Osteocyte (in vitro differentiated cells): ENCODE results near the gene SAP30BP. TPM values are rescaled to one million over a fixed set of nuclear protein-coding genes. Genes with fewer than 3 reads are reported as not detected.
A peak's percentile ranks its signal among the peaks of the same experiment; 100 is the strongest.

Experiments
- DNase-seq: peaks from one replicate; pipeline ENCODE4 v3.0.0; 2021; ENCODE audit warnings: mixed read lengths; ENCODE audit not compliant: unreplicated experiment; ENCODE audit errors: extremely low spot score
- H3K27ac Mint-ChIP-seq: one replicate; pipeline ENCODE4 v1.8.0; 2021; ENCODE audit warnings: mild to moderate bottlenecking, mixed read lengths; ENCODE audit not compliant: unreplicated experiment
- H3K27me3 Mint-ChIP-seq: one replicate; pipeline ENCODE4 v1.8.0; 2021; ENCODE audit warnings: mixed read lengths; ENCODE audit not compliant: unreplicated experiment
- H3K36me3 Mint-ChIP-seq: one replicate; pipeline ENCODE4 v1.8.0; 2021; ENCODE audit warnings: mixed read lengths; ENCODE audit not compliant: unreplicated experiment
- H3K4me1 Mint-ChIP-seq: one replicate; pipeline ENCODE4 v1.8.0; 2021; ENCODE audit warnings: mixed read lengths; ENCODE audit not compliant: unreplicated experiment
- H3K4me3 Mint-ChIP-seq: one replicate; pipeline ENCODE4 v1.8.0; 2021; ENCODE audit warnings: mild to moderate bottlenecking, moderate library complexity, mixed read lengths; ENCODE audit not compliant: unreplicated experiment
- H3K9me3 Mint-ChIP-seq: one replicate; pipeline ENCODE4 v1.8.0; 2021; ENCODE audit warnings: mixed read lengths; ENCODE audit not compliant: unreplicated experiment
- CTCF ChIP-seq: fragments of 200-600 bp; sonication (generic); IDR thresholded peaks from 2 replicates; pipeline ENCODE4 v1.5.0; 2021; ENCODE audit warnings: antibody characterized with exemption, mild to moderate bottlenecking, moderate library complexity
- total RNA-seq: library from RNA; stranded (reverse); gene quantifications from 2 replicates; pipeline ENCODE4 v1.2.1, GENCODE V29; 2021

The SAP30BP gene
- total RNA-seq, 1 donor from 2014 or later: 103 TPM

- Mint-ChIP-seq H3K27ac (no peak overlapping the region), H3K36me3 (peaks cover 50% of the 10 kb centered on the region), H3K9me3 (no peaks in the 10 kb centered on the region), H3K27me3 (no peaks in the 10 kb centered on the region), H3K4me1 (peaks cover 8% of the 10 kb centered on the region), H3K4me3 (no peak overlapping the region)
- TF ChIP-seq CTCF: no peak
- DNase-seq: no peak
Measured at GRCh38 chr17:75730065-75730464, 62.9 kb downstream of the SAP30BP start.

- H3K9me3 Mint-ChIP-seq: no peaks in the 10 kb centered on the region
- H3K27ac Mint-ChIP-seq: no peak overlapping the region
- no peaks in the 10 kb centered on the region for H3K27me3 Mint-ChIP-seq
- H3K36me3 Mint-ChIP-seq: peaks cover 57% of the 10 kb centered on the region
- no peak for TF ChIP-seq CTCF
- H3K4me3 Mint-ChIP-seq: no peak overlapping the region
- no peak for DNase-seq
- peaks cover 8% of the 10 kb centered on the region for H3K4me1 Mint-ChIP-seq
Measured at GRCh38 chr17:75731086-75731715, 64.1 kb downstream of the SAP30BP start.

- no peak for DNase-seq
- H3K4me3 Mint-ChIP-seq: no peak overlapping the region
- no peak for TF ChIP-seq CTCF
- H3K36me3 Mint-ChIP-seq: peaks cover 64% of the 10 kb centered on the region
- H3K4me1 Mint-ChIP-seq: peaks cover 8% of the 10 kb centered on the region
- H3K9me3 Mint-ChIP-seq: no peaks in the 10 kb centered on the region
- H3K27ac Mint-ChIP-seq: no peak overlapping the region
- H3K27me3 Mint-ChIP-seq: no peaks in the 10 kb centered on the region
Measured at GRCh38 chr17:75731716-75732498, 64.8 kb downstream of the SAP30BP start.

GRCh38 chr17:75733471-75733870, 66.3 kb downstream of the SAP30BP start:
- no peaks in the 10 kb centered on the region for H3K27me3 Mint-ChIP-seq
- H3K36me3 Mint-ChIP-seq: peaks cover 60% of the 10 kb centered on the region
- no peak for TF ChIP-seq CTCF
- no peak overlapping the region for H3K27ac Mint-ChIP-seq
- no peaks in the 10 kb centered on the region for H3K9me3 Mint-ChIP-seq
- H3K4me1 Mint-ChIP-seq: peaks cover 8% of the 10 kb centered on the region
- no peak overlapping the region for H3K4me3 Mint-ChIP-seq
- DNase-seq: no peak

- no peak for DNase-seq
- no peaks in the 10 kb centered on the region for H3K27me3 Mint-ChIP-seq
- peak overlapping the region; percentile 75 for H3K27ac Mint-ChIP-seq
- H3K4me3 Mint-ChIP-seq: no peak overlapping the region
- no peak for TF ChIP-seq CTCF
- H3K9me3 Mint-ChIP-seq: no peaks in the 10 kb centered on the region
- peaks cover 8% of the 10 kb centered on the region for H3K4me1 Mint-ChIP-seq
- peaks cover 58% of the 10 kb centered on the region for H3K36me3 Mint-ChIP-seq
Measured at GRCh38 chr17:75734674-75735294, 67.6 kb downstream of the SAP30BP start.
